ENCODE data around the gene INPP5A.

- TF ChIP-seq POLR2A (IDR thresholded peaks at IDR 0.05) (no peak), CTCF (IDR thresholded peaks at IDR 0.05) (no peak), POLR2AphosphoS5 (IDR thresholded peaks at IDR 0.05) (no peak)
Observed at GRCh38 chr10:132592790-132593383, 55.3 kb downstream of the INPP5A start.

Data from sigmoid colon (tissue), 4 donors.